Measurements from ENCODE around the gene HES7.

HES7 gene

GRCh38 chr17:8081876-8082275 is 42.0 kb downstream of the HES7 start:
- Histone ChIP-seq H3K36me3 (replicated peaks; ENCODE audit: insufficient read depth, low read length) (no peaks in the 10 kb centered on the region), H3K4me2 (ENCODE audit: low read depth, low read length) (no peak overlapping the region), H3K4me1 (ENCODE audit: low read length) (peaks cover 3% of the 10 kb centered on the region; the same call in 1 of the 2 replicates), H3K9ac (ENCODE audit: low read length) (no peak overlapping the region), H3K27me3 (replicated peaks; ENCODE audit: insufficient read depth, low read length) (peaks cover 84% of the 10 kb centered on the region), H3K27ac (ENCODE audit: low read length) (no peak overlapping the region), H3F3A (ENCODE audit: insufficient read depth, low read length) (no peaks in the 10 kb centered on the region), H2AFZ (ENCODE audit: low read length) (no peak overlapping the region), H4K20me1 (ENCODE audit: insufficient read depth, low read length) (no peaks in the 10 kb centered on the region), H3K4me3 (ENCODE audit: low read length) (no peak overlapping the region), H3K9me2 (replicated peaks; ENCODE audit: insufficient read depth, low read length) (no peaks in the 10 kb centered on the region), H3K79me2 (ENCODE audit: low read length) (no peaks in the 10 kb centered on the region), H3K9me3 (replicated peaks; ENCODE audit: insufficient read depth, low read length) (no peaks in the 10 kb centered on the region)
- no peak for DNase-seq
- no peak for TF ChIP-seq EZH2 (optimal IDR thresholded peaks at IDR 0.05; ENCODE audit: low read depth, low read length)
- no peak for TF ChIP-seq EZH2phosphoT487 (IDR thresholded peaks at IDR 0.05; ENCODE audit: low read length)
- TF ChIP-seq, protein P1, sequence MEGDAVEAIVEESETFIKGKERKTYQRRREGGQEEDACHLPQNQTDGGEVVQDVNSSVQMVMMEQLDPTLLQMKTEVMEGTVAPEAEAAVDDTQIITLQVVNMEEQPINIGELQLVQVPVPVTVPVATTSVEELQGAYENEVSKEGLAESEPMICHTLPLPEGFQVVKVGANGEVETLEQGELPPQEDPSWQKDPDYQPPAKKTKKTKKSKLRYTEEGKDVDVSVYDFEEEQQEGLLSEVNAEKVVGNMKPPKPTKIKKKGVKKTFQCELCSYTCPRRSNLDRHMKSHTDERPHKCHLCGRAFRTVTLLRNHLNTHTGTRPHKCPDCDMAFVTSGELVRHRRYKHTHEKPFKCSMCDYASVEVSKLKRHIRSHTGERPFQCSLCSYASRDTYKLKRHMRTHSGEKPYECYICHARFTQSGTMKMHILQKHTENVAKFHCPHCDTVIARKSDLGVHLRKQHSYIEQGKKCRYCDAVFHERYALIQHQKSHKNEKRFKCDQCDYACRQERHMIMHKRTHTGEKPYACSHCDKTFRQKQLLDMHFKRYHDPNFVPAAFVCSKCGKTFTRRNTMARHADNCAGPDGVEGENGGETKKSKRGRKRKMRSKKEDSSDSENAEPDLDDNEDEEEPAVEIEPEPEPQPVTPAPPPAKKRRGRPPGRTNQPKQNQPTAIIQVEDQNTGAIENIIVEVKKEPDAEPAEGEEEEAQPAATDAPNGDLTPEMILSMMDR (IDR thresholded peaks at IDR 0.05; ENCODE audit: low read length): no peak

- Histone ChIP-seq H3F3A (ENCODE audit: insufficient read depth, low read length) (no peaks in the 10 kb centered on the region), H2AFZ (ENCODE audit: low read length) (no peak overlapping the region), H3K9me3 (replicated peaks; ENCODE audit: insufficient read depth, low read length) (no peaks in the 10 kb centered on the region), H3K27ac (ENCODE audit: low read length) (no peak overlapping the region), H3K79me2 (ENCODE audit: low read length) (no peaks in the 10 kb centered on the region), H3K9ac (ENCODE audit: low read length) (no peak overlapping the region), H3K4me1 (ENCODE audit: low read length) (peaks cover 3% of the 10 kb centered on the region; the same call in 1 of the 2 replicates), H3K9me2 (replicated peaks; ENCODE audit: insufficient read depth, low read length) (no peaks in the 10 kb centered on the region), H4K20me1 (ENCODE audit: insufficient read depth, low read length) (no peaks in the 10 kb centered on the region), H3K4me3 (ENCODE audit: low read length) (no peak overlapping the region), H3K27me3 (replicated peaks; ENCODE audit: insufficient read depth, low read length) (peaks cover 84% of the 10 kb centered on the region), H3K4me2 (ENCODE audit: low read depth, low read length) (no peak overlapping the region), H3K36me3 (replicated peaks; ENCODE audit: insufficient read depth, low read length) (no peaks in the 10 kb centered on the region)
- DNase-seq: no peak
- TF ChIP-seq EZH2 (optimal IDR thresholded peaks at IDR 0.05; ENCODE audit: low read depth, low read length) (no peak), EZH2phosphoT487 (IDR thresholded peaks at IDR 0.05; ENCODE audit: low read length) (no peak)
- TF ChIP-seq, protein P1 (IDR thresholded peaks at IDR 0.05; ENCODE audit: low read length): no peak
Observed at GRCh38 chr17:8080799-8081219, 43.1 kb downstream of the HES7 start.

- Histone ChIP-seq H3K9ac (ENCODE audit: low read length) (no peak overlapping the region), H3K27ac (ENCODE audit: low read length) (no peak overlapping the region), H3K4me1 (ENCODE audit: low read length) (peaks cover 3% of the 10 kb centered on the region; the same call in 1 of the 2 replicates), H2AFZ (ENCODE audit: low read length) (peak overlapping the region; percentile 93), H3K4me3 (ENCODE audit: low read length) (peak overlapping the region; percentile 67), H3K27me3 (replicated peaks; ENCODE audit: insufficient read depth, low read length) (peaks cover 84% of the 10 kb centered on the region), H3F3A (ENCODE audit: insufficient read depth, low read length) (no peaks in the 10 kb centered on the region), H3K9me2 (replicated peaks; ENCODE audit: insufficient read depth, low read length) (no peaks in the 10 kb centered on the region), H3K4me2 (ENCODE audit: low read depth, low read length) (peak overlapping the region; percentile 99), H3K9me3 (replicated peaks; ENCODE audit: insufficient read depth, low read length) (no peaks in the 10 kb centered on the region), H3K79me2 (ENCODE audit: low read length) (no peaks in the 10 kb centered on the region), H3K36me3 (replicated peaks; ENCODE audit: insufficient read depth, low read length) (no peaks in the 10 kb centered on the region), H4K20me1 (ENCODE audit: insufficient read depth, low read length) (no peaks in the 10 kb centered on the region)
- no peak for DNase-seq
- TF ChIP-seq, protein P1 (IDR thresholded peaks at IDR 0.05; ENCODE audit: low read length): no peak
- TF ChIP-seq EZH2 (optimal IDR thresholded peaks at IDR 0.05; ENCODE audit: low read depth, low read length) (no peak), EZH2phosphoT487 (IDR thresholded peaks at IDR 0.05; ENCODE audit: low read length) (no peak)
Observed at GRCh38 chr17:8080208-8080798, 43.6 kb downstream of the HES7 start.

Measured in MM.1S (cell line).